DOHH2 (cell line): Measurements from ENCODE around the gene ANTXR1.

Source experiments
- CTCF ChIP-seq: fragments of 200-600 bp; sonication (generic); IDR thresholded peaks from one replicate; pipeline ENCODE4 v1.5.1; 2014; ENCODE audit warnings: antibody characterized with exemption, mild to moderate bottlenecking, low read depth, low read length; ENCODE audit not compliant: poor library complexity, severe bottlenecking
- EZH2phosphoT487 ChIP-seq: fragments of 200-600 bp; sonication (generic); IDR thresholded peaks from 2 replicates; pipeline ENCODE4 v1.6.1; 2017; ENCODE audit warnings: borderline replicate concordance, mild to moderate bottlenecking, antibody characterized with exemption, low read length, moderate library complexity, mixed read lengths

GRCh38 chr2:69057660-69058059 lies 44.7 kb downstream of the ANTXR1 start:
- TF ChIP-seq CTCF (no peak), EZH2phosphoT487 (no peak)
